Stimulated activated naive CD8-positive, alpha-beta T cell treated with anti-CD3 and anti-CD28 coated beads, Interleukin-15, amount 100 ng/mL, for 72 hours (primary cell): ENCODE results near the gene CYGB.
A peak's percentile ranks its signal among the peaks of the same experiment; 100 is the strongest.
"Not testable (repeated sequence)": the region's sequence is repeated elsewhere in the genome, so short reads cannot be mapped to it uniquely, and the experiment has no call there.

Source experiments
- ATAC-seq: fragments of 150-1000 bp; cut with Tn5 transposase; 2 replicates; pipeline ENCODE4 v1.10.0; 2021; ENCODE audit warnings: mild to moderate bottlenecking, moderate library complexity
- DNase-seq, 2 donors: peaks; one replicate each; pipeline ENCODE4 v3.0.0; 2021 to 2022
- H3K27ac Mint-ChIP-seq, 2 donors: one replicate each; pipeline ENCODE4 v1.8.0; 2022; ENCODE audit warnings: mild to moderate bottlenecking in 2 of 2, mixed read lengths in 2 of 2, moderate library complexity in 2 of 2
- H3K27me3 Mint-ChIP-seq: one replicate; pipeline ENCODE4 v1.8.0; 2022; ENCODE audit warnings: mixed read lengths
- H3K4me1 Mint-ChIP-seq: one replicate; pipeline ENCODE4 v1.8.0; 2022; ENCODE audit warnings: mild to moderate bottlenecking, mixed read lengths
- H3K4me3 Mint-ChIP-seq, 2 donors: one replicate each; pipeline ENCODE4 v1.8.0; 2022; ENCODE audit warnings: mild to moderate bottlenecking in 2 of 2, mixed read lengths in 2 of 2, moderate library complexity in 1 of 2
- H3K9me3 Mint-ChIP-seq, 2 donors: one replicate each; pipeline ENCODE4 v1.8.0; 2022; ENCODE audit warnings: mixed read lengths in 2 of 2

CYGB gene

DNA sequence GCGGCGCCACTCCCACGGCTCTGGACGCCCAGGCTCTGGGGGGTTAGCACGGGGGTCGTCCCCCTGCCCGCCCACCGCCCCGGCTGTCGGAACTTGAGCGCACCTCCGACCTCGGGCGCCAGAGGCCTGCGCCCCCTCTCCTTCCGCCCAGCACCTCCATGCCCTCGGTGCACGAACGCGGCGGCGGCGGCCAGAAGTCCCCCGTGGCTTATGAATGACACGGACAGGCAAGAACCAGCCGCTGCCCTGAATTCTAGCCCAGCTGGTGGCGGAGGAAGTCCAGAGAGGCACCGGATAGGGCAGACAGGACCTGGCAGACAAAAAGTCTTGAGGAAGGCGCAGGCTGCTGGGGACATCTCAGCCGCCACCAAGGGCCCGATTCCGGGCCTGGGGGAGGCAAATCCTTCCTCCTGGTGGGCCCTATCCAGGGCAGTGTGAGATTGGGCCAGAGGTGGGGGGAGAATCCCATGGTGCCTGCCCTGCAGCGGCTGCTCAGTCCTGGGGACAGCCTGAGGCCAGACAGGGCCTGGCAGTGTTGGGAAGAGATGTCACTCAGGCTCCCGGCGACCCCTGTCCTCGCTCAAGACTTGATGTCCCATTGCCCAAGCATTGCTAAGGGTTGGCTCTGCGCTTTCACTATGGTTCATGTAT is 897 bp upstream of the CYGB start:
- Mint-ChIP-seq H3K9me3 (no peaks in the 10 kb centered on the region), H3K27ac (no peak overlapping the region), H3K4me1 (peaks cover 26% of the 10 kb centered on the region), H3K27me3 (peaks cover 40% of the 10 kb centered on the region), H3K4me3 (peak overlapping the region; percentile 28 to 73)
- DNase-seq (no peak), ATAC-seq (no peak)

GRCh38 chr17:76537288-76537577 is 276 bp downstream of the CYGB start:
- H3K4me1 Mint-ChIP-seq = peaks cover 26% of the 10 kb centered on the region
- no peaks in the 10 kb centered on the region for H3K9me3 Mint-ChIP-seq
- H3K27me3 Mint-ChIP-seq = peaks cover 33% of the 10 kb centered on the region
- no peak for DNase-seq
- no peak overlapping the region for H3K27ac Mint-ChIP-seq
- ATAC-seq = peak; percentile 49
- H3K4me3 Mint-ChIP-seq = peak overlapping the region; percentile 44 to 50

- peak overlapping the region in 1 of 2 donors; percentile 41 for H3K4me3 Mint-ChIP-seq
- DNase-seq (no peak), ATAC-seq (no peak)
- H3K9me3 Mint-ChIP-seq = no peaks in the 10 kb centered on the region
- H3K27me3 Mint-ChIP-seq = peaks cover 29% of the 10 kb centered on the region
- H3K4me1 Mint-ChIP-seq = peaks cover 32% of the 10 kb centered on the region
- H3K27ac Mint-ChIP-seq = no peak overlapping the region
These were observed 810 bp downstream of the CYGB start for GRCh38 chr17:76536511-76537287.

DNA sequence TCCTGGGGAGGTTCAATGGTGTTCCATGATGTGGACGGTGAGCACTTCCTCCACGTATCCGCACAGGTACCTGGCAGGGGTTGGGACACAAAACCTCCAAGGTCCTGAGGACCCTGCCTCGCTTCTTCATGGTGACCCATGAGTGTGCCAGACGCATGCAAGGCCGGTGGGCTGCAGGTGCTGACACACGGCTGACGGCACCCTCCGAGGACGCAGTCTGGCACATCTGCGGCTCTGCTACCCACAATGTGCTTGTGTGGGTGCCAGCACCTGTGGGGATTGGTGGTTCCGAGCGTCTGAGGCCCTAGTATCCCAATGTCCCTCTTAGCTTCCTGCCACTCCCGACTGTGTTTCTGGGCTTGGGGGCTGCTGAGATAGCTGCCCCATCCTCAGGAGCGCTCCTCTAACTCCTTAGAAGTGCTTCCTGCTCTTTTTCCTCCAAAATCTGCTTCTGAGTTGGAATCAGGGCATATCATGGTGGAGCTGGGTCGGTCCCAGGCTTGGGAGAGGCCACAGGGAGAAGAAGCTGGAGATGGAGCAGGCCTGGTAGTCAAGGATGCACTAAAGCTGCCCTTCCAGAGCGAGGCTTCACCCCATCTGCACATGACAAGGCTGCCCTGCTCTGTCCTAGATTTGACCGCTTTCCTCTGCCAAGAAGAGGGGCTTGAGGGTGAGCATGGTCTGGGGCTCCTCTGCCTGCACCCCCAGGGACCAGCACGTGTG is 1.6 kb downstream of the CYGB start:
- no peak overlapping the region for H3K4me3 Mint-ChIP-seq
- no peaks in the 10 kb centered on the region for H3K9me3 Mint-ChIP-seq
- H3K27me3 Mint-ChIP-seq = peaks cover 29% of the 10 kb centered on the region

GRCh38 chr17:76534831-76535732 is 2.4 kb downstream of the CYGB start:
- peak overlapping the region; percentile 45 to 54 for H3K27ac Mint-ChIP-seq
- DNase-seq (no peak), ATAC-seq (no peak)
- H3K9me3 Mint-ChIP-seq = no peaks in the 10 kb centered on the region
- H3K4me3 Mint-ChIP-seq = no peak overlapping the region
- peaks cover 37% of the 10 kb centered on the region for H3K4me1 Mint-ChIP-seq
- H3K27me3 Mint-ChIP-seq = peaks cover 29% of the 10 kb centered on the region

More for the DNA sequence above, 1.6 kb downstream of the CYGB start:
- ATAC-seq (no peak), DNase-seq (no peak)
- Mint-ChIP-seq H3K27ac (no peak overlapping the region), H3K4me1 (peaks cover 37% of the 10 kb centered on the region)

DNA sequence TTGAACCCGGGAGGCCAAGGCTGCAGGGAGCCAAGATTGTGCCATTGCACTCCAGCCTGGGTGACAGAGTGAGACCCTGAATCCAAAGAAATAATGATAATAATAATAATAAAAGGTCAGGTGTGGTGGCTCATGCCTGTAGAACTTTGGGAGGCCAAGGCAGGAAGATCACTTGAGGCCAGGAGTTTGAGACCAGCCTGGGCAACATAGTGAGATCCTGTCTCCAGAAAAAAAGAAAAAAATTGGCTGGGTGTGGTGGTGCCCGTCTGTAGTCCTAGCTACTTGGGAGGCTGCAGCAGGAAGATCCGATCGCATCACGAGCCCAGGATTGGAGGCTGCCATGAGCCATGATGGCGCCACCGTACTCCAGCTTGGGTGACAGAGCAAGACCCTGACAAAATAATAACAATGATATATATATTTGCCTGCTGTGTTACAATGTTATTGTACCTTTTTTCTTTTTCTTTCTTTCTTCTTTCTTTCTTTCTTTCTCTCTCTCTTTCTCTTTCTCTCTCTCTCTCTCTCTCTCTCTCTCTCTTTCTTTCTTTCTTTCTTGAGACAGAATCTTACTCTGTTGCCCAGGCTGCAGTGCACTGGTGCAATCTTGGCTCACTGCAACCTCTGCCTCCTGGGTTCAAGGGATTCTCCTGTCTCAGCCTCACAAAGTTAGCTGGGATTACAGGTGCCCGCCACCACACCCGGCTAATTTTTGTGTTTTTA is 3.7 kb downstream of the CYGB start:
- DNase-seq, ATAC-seq, H3K4me3 Mint-ChIP-seq, H3K27ac Mint-ChIP-seq, H3K9me3 Mint-ChIP-seq: not testable (repeated sequence)
- Mint-ChIP-seq H3K4me1 (peaks cover 45% of the 10 kb centered on the region), H3K27me3 (peaks cover 19% of the 10 kb centered on the region)

- H3K4me1 Mint-ChIP-seq = peaks cover 62% of the 10 kb centered on the region
- DNase-seq (no peak), ATAC-seq (no peak)
- H3K4me3 Mint-ChIP-seq = no peak overlapping the region
- no peaks in the 10 kb centered on the region for H3K9me3 Mint-ChIP-seq
- peak overlapping the region in 1 of 2 donors; percentile 5 for H3K27ac Mint-ChIP-seq
- H3K27me3 Mint-ChIP-seq = peaks cover 12% of the 10 kb centered on the region
These were observed 5.3 kb downstream of the CYGB start for GRCh38 chr17:76532072-76532651.

GRCh38 chr17:76531486-76532038 is 5.9 kb downstream of the CYGB start:
- no peaks in the 10 kb centered on the region for H3K9me3 Mint-ChIP-seq
- H3K4me3 Mint-ChIP-seq = no peak overlapping the region
- H3K27me3 Mint-ChIP-seq = peaks cover 6% of the 10 kb centered on the region
- no peak for DNase-seq
- ATAC-seq = no peak
- no peak overlapping the region for H3K27ac Mint-ChIP-seq
- H3K4me1 Mint-ChIP-seq = peaks cover 64% of the 10 kb centered on the region

- no peak for ATAC-seq
- DNase-seq = no peak
- Mint-ChIP-seq H3K27ac (peak overlapping the region in 1 of 2 donors; percentile 10), H3K9me3 (no peaks in the 10 kb centered on the region), H3K27me3 (no peaks in the 10 kb centered on the region), H3K4me1 (peaks cover 64% of the 10 kb centered on the region), H3K4me3 (no peak overlapping the region)
These were observed 6.6 kb downstream of the CYGB start for GRCh38 chr17:76530811-76531485.

DNA sequence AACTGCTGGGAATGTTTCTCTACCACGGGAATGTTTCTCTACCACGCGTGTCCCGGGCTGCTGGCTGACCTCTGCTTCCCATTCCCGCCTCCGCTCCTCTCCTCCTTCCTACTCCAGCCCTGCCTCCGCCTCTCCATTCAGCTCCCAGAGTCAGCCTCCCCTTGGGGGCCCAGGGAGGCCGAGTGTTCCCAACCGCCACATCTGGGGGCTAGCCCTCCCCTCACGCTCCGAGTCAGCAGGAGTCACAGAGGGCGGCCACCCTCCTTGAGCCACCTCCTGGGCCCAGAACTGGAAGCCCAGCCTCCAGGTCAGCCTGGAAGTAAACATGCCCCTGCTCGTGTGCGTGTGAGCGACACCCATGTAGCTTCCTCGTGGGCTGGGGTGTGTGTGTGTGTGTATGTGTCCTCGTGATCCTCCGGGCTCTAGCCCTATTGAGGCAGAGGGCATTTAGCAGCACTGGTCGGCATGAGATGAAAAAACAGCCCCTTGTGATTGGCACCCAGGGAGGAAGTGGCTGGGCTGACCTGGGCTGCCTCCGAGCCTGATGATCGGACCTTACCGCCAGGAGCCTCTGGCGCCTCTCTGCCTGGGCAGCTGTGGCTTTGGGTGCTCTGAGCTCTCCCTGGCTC is 7.3 kb downstream of the CYGB start:
- no peak for ATAC-seq
- DNase-seq = no peak
- Mint-ChIP-seq H3K27ac (peak overlapping the region; percentile 10 to 76), H3K4me1 (peaks cover 59% of the 10 kb centered on the region), H3K9me3 (no peaks in the 10 kb centered on the region), H3K4me3 (peak overlapping the region; percentile 12 to 45), H3K27me3 (no peaks in the 10 kb centered on the region)

GRCh38 chr17:76529224-76530094 is 8.1 kb downstream of the CYGB start:
- peak overlapping the region in 1 of 2 donors; percentile 25 for H3K27ac Mint-ChIP-seq
- peak overlapping the region; percentile 54 to 85 for H3K4me3 Mint-ChIP-seq
- H3K9me3 Mint-ChIP-seq = no peaks in the 10 kb centered on the region
- ATAC-seq = no peak
- peaks cover 60% of the 10 kb centered on the region for H3K4me1 Mint-ChIP-seq
- no peaks in the 10 kb centered on the region for H3K27me3 Mint-ChIP-seq
- no peak for DNase-seq

DNA sequence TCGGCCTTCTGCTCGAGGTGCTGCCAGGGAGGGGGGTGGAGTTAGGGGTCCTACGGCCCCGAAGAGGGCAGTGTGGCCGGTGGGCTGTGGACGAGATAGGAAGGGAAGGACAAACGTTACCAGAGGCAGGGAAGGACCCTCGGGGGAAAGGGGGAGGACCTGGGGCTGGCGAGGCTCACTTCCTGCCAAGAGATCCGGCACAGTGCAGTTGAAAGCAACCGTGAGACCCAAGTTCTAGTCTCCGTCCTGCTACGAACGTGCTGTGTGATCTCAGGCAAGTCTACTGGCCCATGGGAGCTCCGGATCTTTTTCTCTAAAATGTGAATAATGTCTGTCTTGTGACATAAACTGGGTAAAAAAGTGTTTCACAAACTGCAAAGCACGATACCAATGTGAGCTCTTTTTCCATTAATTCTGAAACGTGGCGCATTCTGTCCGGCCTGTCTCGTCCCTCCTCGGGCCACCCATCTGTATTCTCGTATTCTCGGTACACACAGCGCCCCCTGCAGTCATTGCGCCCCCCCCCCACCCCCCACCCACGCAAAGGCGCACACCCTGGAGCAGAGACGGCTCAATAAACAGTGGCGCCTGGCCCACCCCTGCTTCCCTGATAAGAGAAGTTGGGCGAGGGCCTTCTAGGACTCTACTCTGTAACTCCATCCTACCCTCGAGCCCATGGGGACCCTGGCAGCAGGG is 8.8 kb downstream of the CYGB start:
- peak overlapping the region; percentile 86 to 96 for H3K27ac Mint-ChIP-seq
- H3K27me3 Mint-ChIP-seq = no peaks in the 10 kb centered on the region
- H3K4me3 Mint-ChIP-seq = peak overlapping the region; percentile 54 to 85
- no peak for DNase-seq
- H3K4me1 Mint-ChIP-seq = peaks cover 62% of the 10 kb centered on the region
- no peaks in the 10 kb centered on the region for H3K9me3 Mint-ChIP-seq
- ATAC-seq = peak; percentile 29
